ENCODE results near the gene CST9. TPM values are rescaled to one million over a fixed set of nuclear protein-coding genes. Genes with fewer than 3 reads are reported as not detected.

The CST9 gene
- total and polyA plus RNA-seq, 10 of the 15 experiments (the other 5 are each of a cell fraction or from before 2014, with no cell fraction given), result not detected

DNA sequence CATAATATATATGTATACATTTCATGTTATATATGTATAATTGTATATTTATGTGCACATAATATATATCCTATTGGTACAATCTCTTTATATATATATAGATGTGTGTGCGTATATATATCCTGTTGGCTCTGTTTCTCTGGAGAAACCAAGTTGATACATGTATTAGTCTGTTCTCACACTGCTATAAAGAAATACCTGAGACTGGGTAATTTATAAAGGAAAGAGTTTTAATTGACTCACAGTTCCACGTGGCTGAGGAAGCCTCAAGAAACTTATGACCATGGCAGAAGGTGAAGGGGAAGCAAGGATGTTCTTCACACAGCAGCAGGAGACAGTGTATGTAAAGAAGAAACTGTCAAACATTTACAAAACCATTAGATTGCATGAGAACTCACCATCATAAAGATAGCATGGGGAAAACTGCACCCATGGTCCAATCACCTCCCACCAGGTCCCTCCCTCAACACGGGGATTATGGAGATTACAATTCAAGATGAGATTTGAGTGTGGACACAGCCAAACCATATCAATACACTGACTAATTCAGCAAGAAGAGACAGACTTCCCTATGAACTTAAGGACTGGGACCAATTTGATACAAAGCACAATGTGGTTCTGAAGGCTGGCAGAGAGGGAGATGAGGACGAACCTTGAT lies 18.1 kb upstream of the CST9 start:
- no TSS peak for BruUV-seq (replicated peaks)
- no peak overlapping the region for H2AFZ ChIP-seq (ENCODE audit: control insufficient read depth, low read depth, low read length)
- H3K27me3 ChIP-seq (replicated peaks in 1 of 2; ENCODE audit: control insufficient read depth in 2 of 2, insufficient read depth in 2 of 2, low read length in 1 of 2), result no peaks in the 10 kb centered on the region
- DNase-seq (ENCODE audit: low read depth, low spot score) (no peak), ATAC-seq (no peak), FAIRE-seq (no peak)
- WGBS (ENCODE audit: insufficient coverage, insufficient replicate concordance, low lambda C conversion rate, missing lambda C conversion rate), result 59% methylated on average over 4 of the region's 4 CpGs
- H3K4me2 ChIP-seq (ENCODE audit: control insufficient read depth, insufficient read depth), result no peak overlapping the region
- in situ Hi-C loops (cut with MboI) (no loop called here), intact Hi-C loops (cut with micrococcal nuclease; ENCODE audit: unreplicated experiment) (no loop called here)
- no peaks in the 10 kb centered on the region; the same call in 1 of the 2 replicates for H4K20me1 ChIP-seq (ENCODE audit: control insufficient read depth, insufficient read depth)
- H3K9ac ChIP-seq (ENCODE audit: control insufficient read depth, insufficient read depth, low read length), result no peak overlapping the region
- H3K4me1 ChIP-seq (ENCODE audit: control insufficient read depth, insufficient read depth, low read length), result peaks cover 17% of the 10 kb centered on the region
- H3K9me3 ChIP-seq (replicated peaks; ENCODE audit: control insufficient read depth, insufficient read depth, low read length), result no peaks in the 10 kb centered on the region
- no peak overlapping the region for H3K4me3 ChIP-seq
- H3K36me3 ChIP-seq (ENCODE audit: control insufficient read depth in 2 of 2, insufficient read depth in 2 of 2, low read length in 1 of 2), result no peaks in the 10 kb centered on the region
- H3K27ac ChIP-seq (ENCODE audit: control insufficient read depth, insufficient read depth), result no peak overlapping the region
- SMC1A ChIA-PET (ENCODE audit: uncharacterized antibody, unreplicated experiment), result no interaction called here
- H3K79me2 ChIP-seq (ENCODE audit: control insufficient read depth, insufficient read depth, low read length), result no peaks in the 10 kb centered on the region
- RAD21 ChIA-PET (ENCODE audit: unreplicated experiment), result interaction anchor here (1.3 kb wide), 1 partner anchor 21 kb away, joined by 3 read pairs; no protein-coding TSS in a partner anchor
- TF ChIP-seq HDAC6 (IDR thresholded peaks at IDR 0.05; ENCODE audit: unreplicated experiment), result no peak
- TF ChIP-seq, protein P1, sequence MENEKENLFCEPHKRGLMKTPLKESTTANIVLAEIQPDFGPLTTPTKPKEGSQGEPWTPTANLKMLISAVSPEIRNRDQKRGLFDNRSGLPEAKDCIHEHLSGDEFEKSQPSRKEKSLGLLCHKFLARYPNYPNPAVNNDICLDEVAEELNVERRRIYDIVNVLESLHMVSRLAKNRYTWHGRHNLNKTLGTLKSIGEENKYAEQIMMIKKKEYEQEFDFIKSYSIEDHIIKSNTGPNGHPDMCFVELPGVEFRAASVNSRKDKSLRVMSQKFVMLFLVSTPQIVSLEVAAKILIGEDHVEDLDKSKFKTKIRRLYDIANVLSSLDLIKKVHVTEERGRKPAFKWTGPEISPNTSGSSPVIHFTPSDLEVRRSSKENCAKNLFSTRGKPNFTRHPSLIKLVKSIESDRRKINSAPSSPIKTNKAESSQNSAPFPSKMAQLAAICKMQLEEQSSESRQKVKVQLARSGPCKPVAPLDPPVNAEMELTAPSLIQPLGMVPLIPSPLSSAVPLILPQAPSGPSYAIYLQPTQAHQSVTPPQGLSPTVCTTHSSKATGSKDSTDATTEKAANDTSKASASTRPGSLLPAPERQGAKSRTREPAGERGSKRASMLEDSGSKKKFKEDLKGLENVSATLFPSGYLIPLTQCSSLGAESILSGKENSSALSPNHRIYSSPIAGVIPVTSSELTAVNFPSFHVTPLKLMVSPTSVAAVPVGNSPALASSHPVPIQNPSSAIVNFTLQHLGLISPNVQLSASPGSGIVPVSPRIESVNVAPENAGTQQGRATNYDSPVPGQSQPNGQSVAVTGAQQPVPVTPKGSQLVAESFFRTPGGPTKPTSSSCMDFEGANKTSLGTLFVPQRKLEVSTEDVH (IDR thresholded peaks at IDR 0.05; ENCODE audit: low read depth, partially characterized antibody), result no peak
- TF ChIP-seq CBX5 (IDR thresholded peaks at IDR 0.05; ENCODE audit: low read depth), result no peak
- no peak for TF ChIP-seq YBX1 (IDR thresholded peaks at IDR 0.05)
- no peak for TF ChIP-seq SMAD1 (IDR thresholded peaks at IDR 0.05; ENCODE audit: low read depth, partially characterized antibody)
- no peak for TF ChIP-seq MEF2B (IDR thresholded peaks at IDR 0.05; ENCODE audit: partially characterized antibody, poor library complexity, severe bottlenecking)
- TF ChIP-seq IKZF2 (IDR thresholded peaks at IDR 0.05), result no peak
- TF ChIP-seq, protein P2, sequence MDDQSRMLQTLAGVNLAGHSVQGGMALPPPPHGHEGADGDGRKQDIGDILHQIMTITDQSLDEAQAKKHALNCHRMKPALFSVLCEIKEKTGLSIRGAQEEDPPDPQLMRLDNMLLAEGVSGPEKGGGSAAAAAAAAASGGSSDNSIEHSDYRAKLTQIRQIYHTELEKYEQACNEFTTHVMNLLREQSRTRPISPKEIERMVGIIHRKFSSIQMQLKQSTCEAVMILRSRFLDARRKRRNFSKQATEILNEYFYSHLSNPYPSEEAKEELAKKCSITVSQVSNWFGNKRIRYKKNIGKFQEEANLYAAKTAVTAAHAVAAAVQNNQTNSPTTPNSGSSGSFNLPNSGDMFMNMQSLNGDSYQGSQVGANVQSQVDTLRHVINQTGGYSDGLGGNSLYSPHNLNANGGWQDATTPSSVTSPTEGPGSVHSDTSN (IDR thresholded peaks at IDR 0.05; ENCODE audit: insufficient replicate concordance, low read depth, low read length), result no peak
- TF ChIP-seq EGR1 (IDR thresholded peaks at IDR 0.05; ENCODE audit: borderline replicate concordance in 1 of 2, low read depth in 2 of 2, low read length in 2 of 2), result no peak
- TF ChIP-seq STAT3 (IDR thresholded peaks at IDR 0.05; ENCODE audit: low read depth, low read length), result no peak
- TF ChIP-seq JUND (IDR thresholded peaks at IDR 0.05; ENCODE audit: low read depth, low read length), result no peak
- TF ChIP-seq NR2F1 (conservative IDR thresholded peaks at IDR 0.05), result no peak
- TF ChIP-seq ZNF217 (IDR thresholded peaks at IDR 0.05), result no peak
- TF ChIP-seq TCF12 (IDR thresholded peaks at IDR 0.05; ENCODE audit: low read depth, low read length), result no peak
- no peak for TF ChIP-seq MTA3 (IDR thresholded peaks at IDR 0.05; ENCODE audit: borderline replicate concordance, low read length)
- no peak for TF ChIP-seq RAD51 (IDR thresholded peaks at IDR 0.05)
- CTCF ChIA-PET, result no interaction called here
- POLR2A ChIA-PET, result no interaction called here
